LNCaP clone FGC (cell line): Measurements from ENCODE around the gene PCSK9.

Experiments
- DNase-seq: peaks from one replicate; pipeline ENCODE4 v3.0.0-alpha.2; 2011; ENCODE audit warnings: low read depth
- H3K4me3 ChIP-seq: 2 replicates; pipeline ENCODE4 v1.5.1; 2011; ENCODE audit warnings: mild to moderate bottlenecking, low read depth, low read length, control low read depth
- TF ChIP-seq, protein P1 (sequence below): IDR thresholded peaks from 2 replicates; pipeline ENCODE4 v1.5.1; 2012; ENCODE audit warnings: mild to moderate bottlenecking; ENCODE audit not compliant: control insufficient read depth, insufficient read depth; ENCODE audit errors: extremely low read depth

Gene PCSK9

GRCh38 chr1:55049271-55049913, 10.0 kb downstream of the PCSK9 start:
- TF ChIP-seq, protein P1, sequence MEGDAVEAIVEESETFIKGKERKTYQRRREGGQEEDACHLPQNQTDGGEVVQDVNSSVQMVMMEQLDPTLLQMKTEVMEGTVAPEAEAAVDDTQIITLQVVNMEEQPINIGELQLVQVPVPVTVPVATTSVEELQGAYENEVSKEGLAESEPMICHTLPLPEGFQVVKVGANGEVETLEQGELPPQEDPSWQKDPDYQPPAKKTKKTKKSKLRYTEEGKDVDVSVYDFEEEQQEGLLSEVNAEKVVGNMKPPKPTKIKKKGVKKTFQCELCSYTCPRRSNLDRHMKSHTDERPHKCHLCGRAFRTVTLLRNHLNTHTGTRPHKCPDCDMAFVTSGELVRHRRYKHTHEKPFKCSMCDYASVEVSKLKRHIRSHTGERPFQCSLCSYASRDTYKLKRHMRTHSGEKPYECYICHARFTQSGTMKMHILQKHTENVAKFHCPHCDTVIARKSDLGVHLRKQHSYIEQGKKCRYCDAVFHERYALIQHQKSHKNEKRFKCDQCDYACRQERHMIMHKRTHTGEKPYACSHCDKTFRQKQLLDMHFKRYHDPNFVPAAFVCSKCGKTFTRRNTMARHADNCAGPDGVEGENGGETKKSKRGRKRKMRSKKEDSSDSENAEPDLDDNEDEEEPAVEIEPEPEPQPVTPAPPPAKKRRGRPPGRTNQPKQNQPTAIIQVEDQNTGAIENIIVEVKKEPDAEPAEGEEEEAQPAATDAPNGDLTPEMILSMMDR, result no peak
- DNase-seq, result no peak
- no peak overlapping the region for H3K4me3 ChIP-seq

- H3K4me3 ChIP-seq, result no peak overlapping the region
- TF ChIP-seq, protein P1, result no peak
- DNase-seq, result peak; percentile 95
Observed at GRCh38 chr1:55049914-55050278, 10.5 kb downstream of the PCSK9 start.

DNA sequence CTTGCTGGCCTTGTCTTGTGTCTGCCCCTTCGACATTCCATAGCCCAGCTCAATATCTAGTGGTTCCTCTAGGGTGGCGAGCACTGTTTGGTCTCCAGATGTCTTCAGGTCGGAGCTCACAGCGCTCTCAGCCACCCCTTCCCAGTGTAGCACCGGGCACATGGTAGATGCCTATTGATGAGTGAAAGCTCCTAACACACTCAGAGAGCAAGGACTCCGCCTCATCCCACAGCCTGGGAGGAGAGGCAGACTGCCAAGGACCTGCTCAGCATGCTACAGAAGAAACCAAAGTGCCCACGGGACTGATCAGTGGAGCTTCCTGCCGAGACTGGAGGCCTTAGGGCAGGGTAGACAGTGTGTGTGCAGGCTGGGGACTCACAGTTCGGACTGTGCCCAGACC, 10.9 kb downstream of the PCSK9 start:
- peak; percentile 37 for DNase-seq
- H3K4me3 ChIP-seq, result no peak overlapping the region
- TF ChIP-seq, protein P1, result no peak

DNA sequence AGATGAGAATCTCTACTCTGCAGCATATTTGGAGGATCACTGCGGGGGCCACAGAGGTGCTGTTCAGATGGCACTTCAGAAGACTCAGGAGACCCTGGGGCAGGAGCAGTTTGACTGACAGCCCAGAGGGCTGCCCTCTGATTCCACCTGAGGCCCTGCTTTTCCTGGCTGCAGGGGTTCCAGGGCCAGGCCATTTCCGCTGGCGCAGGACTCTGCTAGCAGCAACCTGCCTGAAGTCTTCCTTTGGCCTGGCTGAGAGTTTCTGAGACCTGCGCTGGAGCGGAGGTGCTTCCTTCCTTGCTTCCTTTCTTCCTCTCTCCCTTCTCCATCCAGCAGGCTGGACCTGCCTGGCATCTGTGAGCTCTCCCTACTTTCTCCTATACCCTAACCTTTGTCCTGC, 11.8 kb downstream of the PCSK9 start:
- TF ChIP-seq, protein P1, result no peak
- no peak overlapping the region for H3K4me3 ChIP-seq
- no peak for DNase-seq

DNA sequence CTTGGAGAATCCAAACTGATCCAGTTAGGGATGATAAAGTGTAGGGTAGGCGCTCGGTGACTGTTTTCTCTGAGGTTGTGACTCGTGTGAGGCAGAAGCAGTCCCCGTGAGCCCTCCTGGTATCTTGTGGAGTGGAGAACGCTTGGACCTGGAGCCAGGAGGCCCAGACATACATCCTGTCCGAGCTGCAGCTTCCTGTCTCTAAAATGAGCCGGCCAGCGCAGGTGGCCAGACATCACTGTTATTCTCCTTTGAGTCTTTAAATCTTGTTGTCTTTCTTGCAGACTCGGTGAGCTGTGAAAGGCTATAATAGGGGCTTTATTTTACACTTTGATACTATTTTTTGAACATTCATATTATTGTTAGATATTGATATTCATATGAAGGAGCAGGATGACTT, 12.3 kb downstream of the PCSK9 start:
- TF ChIP-seq, protein P1, result no peak
- no peak for DNase-seq
- H3K4me3 ChIP-seq, result no peak overlapping the region

DNA sequence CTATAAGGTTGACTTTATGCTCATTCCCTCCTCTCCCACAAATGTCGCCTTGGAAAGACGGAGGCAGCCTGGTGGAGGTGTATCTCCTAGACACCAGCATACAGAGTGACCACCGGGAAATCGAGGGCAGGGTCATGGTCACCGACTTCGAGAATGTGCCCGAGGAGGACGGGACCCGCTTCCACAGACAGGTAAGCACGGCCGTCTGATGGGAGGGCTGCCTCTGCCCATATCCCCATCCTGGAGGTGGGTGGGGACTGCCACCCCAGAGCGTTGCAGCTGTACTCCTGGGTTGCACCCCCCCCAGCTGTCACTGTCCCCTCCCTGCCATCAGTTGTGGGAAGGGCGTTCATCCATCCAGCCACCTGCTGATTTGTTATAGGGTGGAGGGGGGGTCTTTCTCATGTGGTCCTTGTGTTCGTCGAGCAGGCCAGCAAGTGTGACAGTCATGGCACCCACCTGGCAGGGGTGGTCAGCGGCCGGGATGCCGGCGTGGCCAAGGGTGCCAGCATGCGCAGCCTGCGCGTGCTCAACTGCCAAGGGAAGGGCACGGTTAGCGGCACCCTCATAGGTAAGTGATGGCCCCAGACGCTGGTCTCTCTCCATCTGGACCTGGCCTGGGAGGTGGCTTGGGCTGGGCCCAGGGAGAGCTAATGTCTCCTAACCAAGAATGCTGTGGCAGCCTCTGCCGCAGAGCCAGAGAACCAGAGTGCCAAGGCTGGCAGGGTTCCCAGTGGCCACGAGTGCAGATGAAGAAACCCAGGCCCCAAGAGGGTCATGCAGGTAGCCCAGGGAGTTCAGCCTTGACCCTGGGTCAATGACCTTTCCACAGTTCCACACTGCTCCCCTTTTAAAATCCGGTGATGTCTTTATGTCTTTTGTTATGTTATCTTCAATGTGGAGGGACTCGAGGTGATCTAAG, 13.1 kb downstream of the PCSK9 start:
- TF ChIP-seq, protein P1, result no peak
- no peak overlapping the region for H3K4me3 ChIP-seq
- DNase-seq, result no peak
